GM21381 (cell line): ENCODE data around the gene WBP2NL.
"Not testable (repeated sequence)": the region's sequence is repeated elsewhere in the genome, so short reads cannot be mapped to it uniquely, and the experiment has no call there.

Experiments used
- ATAC-seq: cut with Tn5 transposase; IDR thresholded peaks from one replicate; pipeline ENCODE4 v1.9.1; 2021; ENCODE audit warnings: mild to moderate bottlenecking, moderate library complexity; ENCODE audit not compliant: unreplicated experiment

WBP2NL gene

GRCh38 chr22:41998361-41999261, at the start of gene WBP2NL:
Gene WBP2NL, plus strand, starts transcription at chr22:41998788. Its CDS starts 31 bp downstream, at chr22:41998819.
- ATAC-seq: peak; percentile 74

- ATAC-seq: not testable (repeated sequence)
Observed at GRCh38 chr22:41948928-41949296, 49.7 kb upstream of the WBP2NL start.

- ATAC-seq: no peak
Observed at GRCh38 chr22:41949297-41949965, 49.2 kb upstream of the WBP2NL start.

- no peak for ATAC-seq
Observed at GRCh38 chr22:41951898-41952474, 46.6 kb upstream of the WBP2NL start, which contains the start of gene SMIM45. Gene SMIM45, plus strand, starts transcription at chr22:41952150.

GRCh38 chr22:41952713-41953112, 45.9 kb upstream of the WBP2NL start:
- no peak for ATAC-seq

- ATAC-seq: peak; percentile 21
Observed at GRCh38 chr22:41957941-41958556, 40.5 kb upstream of the WBP2NL start.

GRCh38 chr22:41963453-41964111, 35.0 kb upstream of the WBP2NL start:
- ATAC-seq: no peak

- ATAC-seq: no peak
Observed at GRCh38 chr22:41964112-41964491, 34.5 kb upstream of the WBP2NL start.

- ATAC-seq: no peak
Observed at GRCh38 chr22:41966225-41966606, 32.4 kb upstream of the WBP2NL start.

- ATAC-seq: no peak
Observed at GRCh38 chr22:41966607-41967240, 31.9 kb upstream of the WBP2NL start.

GRCh38 chr22:41968601-41969000, 30.0 kb upstream of the WBP2NL start:
- ATAC-seq: no peak

- ATAC-seq: no peak
Observed at GRCh38 chr22:41969110-41969646, 29.4 kb upstream of the WBP2NL start, which contains the start of gene SEPTIN3. Gene SEPTIN3, plus strand, starts transcription at chr22:41969443. Its CDS starts 2,050 bp downstream, at chr22:41971493.

- no peak for ATAC-seq
Observed at GRCh38 chr22:41970601-41971000, 28.0 kb upstream of the WBP2NL start.

- no peak for ATAC-seq
Observed at GRCh38 chr22:41971431-41971830, 27.2 kb upstream of the WBP2NL start.

- no peak for ATAC-seq
Observed at GRCh38 chr22:41974691-41975290, 23.8 kb upstream of the WBP2NL start.

GRCh38 chr22:41975299-41976069, 23.1 kb upstream of the WBP2NL start:
- no peak for ATAC-seq

GRCh38 chr22:41976070-41976901, 22.3 kb upstream of the WBP2NL start:
- ATAC-seq: no peak
